ENCODE data around the gene ZNF319.

Gene ZNF319

GRCh38 chr16:57999971-58000705, at the start of gene ZNF319:
TSS of gene ZNF319 (minus strand) at chr16:58000672. CDS start at chr16:57998265, 2,407 bp downstream.
- CTCF ChIA-PET = interaction anchor here (0.8 to 4.0 kb wide), 4 partner anchors 16 to 101 kb away, joined by 3 to 36 read pairs (median 12); no protein-coding TSS in a partner anchor
- no peak for TF ChIP-seq CTCF (conservative IDR thresholded peaks at IDR 0.05; ENCODE audit: low read depth)
- peak within 1 kb of the TSS; percentile 86 for H3K27ac ChIP-seq
- POLR2A ChIA-PET (ENCODE audit: low non-redundant PET) = no interaction called here
- no peak for DNase-seq (ENCODE audit: low spot score)

GRCh38 chr16:58049232-58050185, 49.0 kb upstream of the ZNF319 start:
- no peak for TF ChIP-seq CTCF (conservative IDR thresholded peaks at IDR 0.05; ENCODE audit: low read depth)
- no peak for DNase-seq (ENCODE audit: low spot score)
- H3K27ac ChIP-seq = no peak overlapping the region
- CTCF ChIA-PET = no interaction called here
- POLR2A ChIA-PET (ENCODE audit: low non-redundant PET) = no interaction called here

GRCh38 chr16:58048494-58049231, 48.2 kb upstream of the ZNF319 start:
- POLR2A ChIA-PET (ENCODE audit: low non-redundant PET) = no interaction called here
- no peak for DNase-seq (ENCODE audit: low spot score)
- CTCF ChIA-PET = interaction anchor here (0.5 kb wide), 1 partner anchor 25 kb away, joined by 5 read pairs; no protein-coding TSS in a partner anchor
- TF ChIP-seq CTCF (conservative IDR thresholded peaks at IDR 0.05; ENCODE audit: low read depth) = no peak
- H3K27ac ChIP-seq = no peak overlapping the region

- no peak for DNase-seq (ENCODE audit: low spot score)
- CTCF ChIA-PET = no interaction called here
- TF ChIP-seq CTCF (conservative IDR thresholded peaks at IDR 0.05; ENCODE audit: low read depth) = no peak
- POLR2A ChIA-PET (ENCODE audit: low non-redundant PET) = interaction anchor here (0.6 kb wide), 1 partner anchor 149 kb away, joined by 3 read pairs; no protein-coding TSS in a partner anchor
- H3K27ac ChIP-seq = no peak overlapping the region
Observed at GRCh38 chr16:58047557-58048348, 47.3 kb upstream of the ZNF319 start.

- DNase-seq (ENCODE audit: low spot score) = no peak
- POLR2A ChIA-PET (ENCODE audit: low non-redundant PET) = no interaction called here
- no peak overlapping the region for H3K27ac ChIP-seq
- CTCF ChIA-PET = no interaction called here
- TF ChIP-seq CTCF (conservative IDR thresholded peaks at IDR 0.05; ENCODE audit: low read depth) = no peak
Observed at GRCh38 chr16:58046936-58047335, 46.5 kb upstream of the ZNF319 start.
